HG02759 (cell line): ENCODE measurements around the gene CTDSP1.

Experiments used
- ATAC-seq: cut with Tn5 transposase; IDR thresholded peaks from one replicate; pipeline ENCODE4 v1.9.1; 2021; ENCODE audit warnings: mild to moderate bottlenecking, moderate library complexity; ENCODE audit not compliant: unreplicated experiment

CTDSP1 gene

GRCh38 chr2:218398437-218399390 lies 954 bp upstream of the CTDSP1 start:
- ATAC-seq = peak; percentile 22

GRCh38 chr2:218400167-218400929 lies 680 bp downstream of the CTDSP1 start:
- ATAC-seq = no peak

GRCh38 chr2:218400930-218401881 lies 1.5 kb downstream of the CTDSP1 start:
- ATAC-seq = no peak

DNA sequence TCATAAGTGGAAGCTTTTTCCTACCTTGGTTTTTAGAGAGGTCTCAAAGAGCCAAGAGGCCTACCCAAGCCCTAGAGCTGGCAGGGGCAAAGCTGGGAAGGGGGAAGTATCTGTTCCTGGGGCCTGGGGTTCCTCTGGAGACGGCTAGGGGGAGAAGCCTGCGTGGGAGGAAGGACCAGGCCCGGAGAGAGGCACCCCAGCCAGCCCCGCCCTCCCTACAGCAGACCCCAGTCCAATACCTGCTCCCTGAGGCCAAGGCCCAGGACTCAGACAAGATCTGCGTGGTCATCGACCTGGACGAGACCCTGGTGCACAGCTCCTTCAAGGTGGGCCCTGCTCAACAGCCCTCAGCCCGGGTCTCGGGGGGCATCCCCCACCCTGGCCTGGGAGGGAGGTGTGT lies 2.2 kb downstream of the CTDSP1 start:
- ATAC-seq = no peak

GRCh38 chr2:218402491-218402901 lies 2.8 kb downstream of the CTDSP1 start:
- ATAC-seq = no peak

- ATAC-seq = no peak
Observed at GRCh38 chr2:218402911-218403411, 3.3 kb downstream of the CTDSP1 start.

- ATAC-seq = no peak
Observed at GRCh38 chr2:218403810-218404209, 4.1 kb downstream of the CTDSP1 start.

GRCh38 chr2:218404351-218405085 lies 4.8 kb downstream of the CTDSP1 start:
- no peak for ATAC-seq

DNA sequence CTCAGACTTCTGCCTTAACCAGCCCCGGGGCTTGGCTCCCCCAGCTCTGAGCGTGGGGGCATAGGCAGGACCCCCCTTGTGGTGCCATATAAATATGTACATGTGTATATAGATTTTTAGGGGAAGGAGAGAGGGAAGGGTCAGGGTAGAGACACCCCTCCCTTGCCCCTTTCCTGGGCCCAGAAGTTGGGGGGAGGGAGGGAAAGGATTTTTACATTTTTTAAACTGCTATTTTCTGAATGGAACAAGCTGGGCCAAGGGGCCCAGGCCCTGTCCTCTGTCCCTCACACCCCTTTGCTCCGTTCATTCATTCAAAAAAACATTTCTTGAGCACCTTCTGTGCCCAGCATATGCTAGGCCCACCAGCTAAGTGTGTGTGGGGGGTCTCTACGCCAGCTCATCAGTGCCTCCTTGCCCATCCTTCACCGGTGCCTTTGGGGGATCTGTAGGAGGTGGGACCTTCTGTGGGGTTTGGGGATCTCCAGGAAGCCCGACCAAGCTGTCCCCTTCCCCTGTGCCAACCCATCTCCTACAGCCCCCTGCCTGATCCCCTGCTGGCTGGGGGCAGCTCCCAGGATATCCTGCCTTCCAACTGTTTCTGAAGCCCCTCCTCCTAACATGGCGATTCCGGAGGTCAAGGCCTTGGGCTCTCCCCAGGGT lies 5.5 kb downstream of the CTDSP1 start:
- no peak for ATAC-seq

DNA sequence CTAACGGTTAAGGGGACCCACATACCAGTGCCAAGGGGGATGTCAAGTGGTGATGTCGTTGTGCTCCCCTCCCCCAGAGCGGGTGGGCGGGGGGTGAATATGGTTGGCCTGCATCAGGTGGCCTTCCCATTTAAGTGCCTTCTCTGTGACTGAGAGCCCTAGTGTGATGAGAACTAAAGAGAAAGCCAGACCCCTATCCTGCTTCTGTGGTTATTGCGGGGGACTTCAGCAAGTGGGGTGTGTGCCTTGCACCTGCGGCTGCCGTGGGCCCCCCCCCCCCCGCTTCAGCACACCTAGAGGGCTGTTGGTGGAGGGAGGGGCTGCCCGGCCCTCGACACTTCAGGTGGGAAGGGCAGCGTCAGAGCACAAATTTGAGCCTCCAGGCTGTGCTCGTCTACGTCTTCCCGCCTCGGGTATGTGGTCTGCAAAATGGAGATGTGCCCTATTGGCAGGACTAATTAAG lies 6.1 kb downstream of the CTDSP1 start:
- peak; percentile 23 for ATAC-seq

- ATAC-seq = peak; percentile 86
Observed at GRCh38 chr2:218406209-218406948, 6.7 kb downstream of the CTDSP1 start.

- ATAC-seq = no peak
Observed at GRCh38 chr2:218406949-218407618, 7.4 kb downstream of the CTDSP1 start.

- ATAC-seq = no peak
Observed at GRCh38 chr2:218407717-218408116, 8.0 kb downstream of the CTDSP1 start.

DNA sequence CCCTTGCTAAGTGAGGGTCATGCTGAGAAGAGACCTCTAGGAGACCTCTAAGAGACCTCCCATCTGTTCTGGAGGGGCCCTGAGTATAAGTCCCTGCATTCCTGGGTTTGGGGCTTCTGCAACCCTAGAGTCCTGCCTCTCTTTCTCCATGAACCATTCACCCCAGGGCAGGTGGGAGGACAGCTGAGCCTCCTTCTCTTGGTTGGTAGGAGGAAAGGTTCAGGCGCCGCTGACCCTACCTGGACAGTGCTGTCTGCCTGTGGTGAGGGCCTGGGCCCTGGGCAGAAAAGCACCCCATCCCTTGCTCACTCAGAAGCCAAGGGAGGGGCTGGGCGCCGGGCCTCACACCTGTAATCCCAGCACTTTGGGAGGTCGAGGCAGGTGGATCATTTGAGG lies 18.7 kb downstream of the CTDSP1 start:
- ATAC-seq = no peak

DNA sequence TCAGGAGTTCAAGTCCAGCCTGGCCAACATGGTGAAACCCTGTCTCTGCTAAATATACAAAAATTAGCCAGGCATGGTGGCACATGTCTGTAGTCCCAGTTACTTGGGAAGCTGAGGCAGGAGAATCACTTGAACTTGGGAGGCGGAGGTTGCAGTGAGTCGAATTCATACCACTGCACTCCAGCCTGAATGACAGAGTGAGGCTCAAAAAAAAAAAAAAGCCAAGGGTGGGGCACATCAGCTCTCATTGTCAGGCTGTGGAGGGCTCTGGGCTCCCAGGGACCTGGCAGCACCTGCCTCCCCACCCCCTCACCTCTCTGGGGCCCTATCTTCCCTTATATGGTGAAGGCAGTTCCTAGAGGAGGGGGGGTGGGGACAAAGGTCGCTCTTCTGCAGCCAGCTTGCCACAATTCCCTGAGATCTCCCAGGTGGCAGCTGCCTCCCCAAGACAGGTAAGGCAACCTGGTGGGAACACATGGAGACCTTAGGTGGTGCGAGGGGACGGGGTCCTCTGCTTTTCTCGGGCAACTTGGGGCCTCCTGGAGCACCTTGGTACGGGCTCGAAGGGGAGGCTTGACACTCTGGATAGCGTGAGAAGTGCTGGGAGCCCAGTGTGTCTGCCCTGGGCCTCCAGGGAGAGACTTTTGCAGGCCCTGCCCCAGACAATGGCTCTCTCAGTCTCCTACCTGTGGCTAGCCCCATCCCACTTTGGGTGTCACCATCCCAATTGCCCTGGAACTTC lies 19.2 kb downstream of the CTDSP1 start, which contains the start of gene VIL1:
TSS of gene VIL1 (plus strand) at position 407 of the 742 bp plus-strand sequence. CDS start 4,656 bp downstream, outside the sequence.
- no peak for ATAC-seq

DNA sequence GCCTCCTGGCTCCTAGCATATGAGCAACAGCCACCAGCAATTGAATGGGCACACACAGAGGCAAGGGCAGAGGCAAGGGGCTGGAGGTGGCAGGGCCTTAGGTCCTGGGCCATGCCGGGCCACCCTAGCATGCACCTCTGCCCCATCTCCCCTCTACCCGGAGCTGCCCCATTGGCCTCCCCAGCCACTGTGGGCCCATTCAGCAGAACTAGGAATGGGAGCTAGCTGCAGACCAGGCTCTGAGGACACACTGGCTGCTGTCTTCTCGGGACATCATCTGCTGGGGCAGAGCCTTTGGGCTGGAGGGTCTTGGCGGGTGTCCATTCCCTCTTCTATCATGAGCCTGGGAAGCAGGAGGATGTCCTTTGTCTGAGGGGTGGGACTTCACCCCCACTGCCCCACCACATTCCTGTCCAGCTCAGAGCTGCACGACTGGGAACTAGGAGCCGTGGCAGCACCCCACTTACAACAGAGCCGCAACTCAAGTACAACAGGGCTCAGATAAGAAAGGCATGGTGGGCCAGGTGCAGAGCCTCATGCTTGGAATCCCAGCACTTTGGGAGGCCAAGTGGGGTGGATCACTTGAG lies 20.1 kb downstream of the CTDSP1 start:
- ATAC-seq = no peak

DNA sequence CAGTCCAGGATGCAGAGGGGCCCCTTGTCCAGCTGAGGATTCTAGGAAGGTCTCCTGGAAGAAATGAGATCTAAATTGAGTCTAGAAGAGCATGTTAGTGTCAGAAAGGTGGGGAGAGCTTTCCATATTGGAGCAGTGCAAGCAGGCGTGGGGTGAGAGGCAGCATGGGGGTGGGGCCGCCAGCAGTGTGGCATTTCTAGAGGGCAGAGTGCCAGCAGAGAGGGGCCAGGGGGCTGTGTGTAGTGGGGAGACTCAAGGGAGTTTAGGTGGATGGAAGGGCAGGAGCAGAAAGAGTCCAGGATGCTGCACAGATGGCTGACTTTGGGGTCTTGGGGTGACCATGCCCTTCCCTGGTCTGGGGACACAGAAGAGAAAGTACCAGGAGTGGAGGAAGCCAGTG lies 21.4 kb downstream of the CTDSP1 start:
- ATAC-seq = no peak
